ENCODE measurements around the gene CCDC73. TPM values are rescaled to one million over a fixed set of nuclear protein-coding genes. Genes with fewer than 3 reads are reported as not detected.
"Not testable (repeated sequence)": the region's sequence is repeated elsewhere in the genome, so short reads cannot be mapped to it uniquely, and the experiment has no call there.

Gene CCDC73
- total RNA-seq, 1 donor from 2014 or later: not detected

GRCh38 chr11:32817181-32817851 lies 22.9 kb upstream of the CCDC73 start:
- ATAC-seq (no peak), DNase-seq (ENCODE audit: missing footprints) (no peak)
- intact Hi-C loops (cut with DNase I): no loop called here

- DNase-seq (ENCODE audit: missing footprints): peak; percentile 76
- intact Hi-C loops (cut with DNase I): loop anchor here (10.0 kb wide), 1 partner anchor 255 kb away; no protein-coding TSS in a partner anchor
- peak; percentile 75 for ATAC-seq
These were observed 14.9 kb upstream of the CCDC73 start for GRCh38 chr11:32809313-32809712.

GRCh38 chr11:32796425-32796824 lies 2.0 kb upstream of the CCDC73 start:
- intact Hi-C loops (cut with DNase I): no loop called here
- no peak for DNase-seq (ENCODE audit: missing footprints)
- ATAC-seq: no peak

GRCh38 chr11:32792948-32793475 lies 1.4 kb downstream of the CCDC73 start:
- DNase-seq (ENCODE audit: missing footprints) (no peak), ATAC-seq (no peak)
- intact Hi-C loops (cut with DNase I): loop anchor here (2.0 kb wide), 1 partner anchor 470 kb away; no protein-coding TSS in a partner anchor

GRCh38 chr11:32792111-32792947 lies 2.1 kb downstream of the CCDC73 start:
- DNase-seq (ENCODE audit: missing footprints) (no peak), ATAC-seq (no peak)
- intact Hi-C loops (cut with DNase I): loop anchor here (2.0 kb wide), 1 partner anchor 470 kb away; no protein-coding TSS in a partner anchor

- intact Hi-C loops (cut with DNase I): no loop called here
- ATAC-seq (no peak), DNase-seq (ENCODE audit: missing footprints) (no peak)
These were observed 3.5 kb downstream of the CCDC73 start for GRCh38 chr11:32790916-32791315.

GRCh38 chr11:32786811-32787210 lies 7.7 kb downstream of the CCDC73 start:
- no peak for DNase-seq (ENCODE audit: missing footprints)
- intact Hi-C loops (cut with DNase I): no loop called here
- no peak for ATAC-seq

- DNase-seq (ENCODE audit: missing footprints): no peak
- ATAC-seq: no peak
- intact Hi-C loops (cut with DNase I): no loop called here
These were observed 9.2 kb downstream of the CCDC73 start for GRCh38 chr11:32785262-32785661.

GRCh38 chr11:32781721-32782120 lies 12.7 kb downstream of the CCDC73 start:
- intact Hi-C loops (cut with DNase I): no loop called here
- ATAC-seq: no peak
- no peak for DNase-seq (ENCODE audit: missing footprints)

GRCh38 chr11:32780839-32781238 lies 13.6 kb downstream of the CCDC73 start:
- ATAC-seq; intact Hi-C loops (cut with DNase I): not testable (repeated sequence)

GRCh38 chr11:32779136-32779535 lies 15.3 kb downstream of the CCDC73 start:
- ATAC-seq: no peak
- intact Hi-C loops (cut with DNase I): no loop called here
- DNase-seq (ENCODE audit: missing footprints): no peak

More at GRCh38 chr11:32780839-32781238, 13.6 kb downstream of the CCDC73 start:
- not testable (repeated sequence) for DNase-seq (ENCODE audit: missing footprints)

- intact Hi-C loops (cut with DNase I): no loop called here
- DNase-seq (ENCODE audit: missing footprints) (no peak), ATAC-seq (no peak)
These were observed 18.6 kb downstream of the CCDC73 start for GRCh38 chr11:32775908-32776307.

GRCh38 chr11:32774081-32774480 lies 20.4 kb downstream of the CCDC73 start:
- intact Hi-C loops (cut with DNase I): no loop called here
- DNase-seq (ENCODE audit: missing footprints) (no peak), ATAC-seq (no peak)

- DNase-seq (ENCODE audit: missing footprints) (no peak), ATAC-seq (no peak)
- intact Hi-C loops (cut with DNase I): no loop called here
These were observed 21.7 kb downstream of the CCDC73 start for GRCh38 chr11:32772731-32773130.

- intact Hi-C loops (cut with DNase I); DNase-seq (ENCODE audit: missing footprints); ATAC-seq: not testable (repeated sequence)
These were observed 32.7 kb downstream of the CCDC73 start for GRCh38 chr11:32761774-32762173.

GRCh38 chr11:32758291-32758690 lies 36.2 kb downstream of the CCDC73 start:
- DNase-seq (ENCODE audit: missing footprints) (no peak), ATAC-seq (no peak)
- intact Hi-C loops (cut with DNase I): no loop called here

GRCh38 chr11:32753181-32753580 lies 41.3 kb downstream of the CCDC73 start:
- ATAC-seq; intact Hi-C loops (cut with DNase I); DNase-seq (ENCODE audit: missing footprints): not testable (repeated sequence)

GRCh38 chr11:32752001-32752400 lies 42.5 kb downstream of the CCDC73 start:
- ATAC-seq: no peak
- intact Hi-C loops (cut with DNase I): no loop called here

GRCh38 chr11:32751381-32751780 lies 43.1 kb downstream of the CCDC73 start:
- intact Hi-C loops (cut with DNase I): no loop called here
- ATAC-seq (no peak), DNase-seq (ENCODE audit: missing footprints) (no peak)

More at GRCh38 chr11:32752001-32752400, 42.5 kb downstream of the CCDC73 start:
- DNase-seq (ENCODE audit: missing footprints): no peak

GRCh38 chr11:32729976-32730375 lies 64.5 kb downstream of the CCDC73 start:
- no peak for ATAC-seq
- no peak for DNase-seq (ENCODE audit: missing footprints)
- intact Hi-C loops (cut with DNase I): no loop called here

All from Right ventricle myocardium inferior (tissue), 1 donor.